Measurements from ENCODE around the gene FUT6.
"Not testable (repeated sequence)": the region's sequence is repeated elsewhere in the genome, so short reads cannot be mapped to it uniquely, and the experiment has no call there.

Gene FUT6

DNA sequence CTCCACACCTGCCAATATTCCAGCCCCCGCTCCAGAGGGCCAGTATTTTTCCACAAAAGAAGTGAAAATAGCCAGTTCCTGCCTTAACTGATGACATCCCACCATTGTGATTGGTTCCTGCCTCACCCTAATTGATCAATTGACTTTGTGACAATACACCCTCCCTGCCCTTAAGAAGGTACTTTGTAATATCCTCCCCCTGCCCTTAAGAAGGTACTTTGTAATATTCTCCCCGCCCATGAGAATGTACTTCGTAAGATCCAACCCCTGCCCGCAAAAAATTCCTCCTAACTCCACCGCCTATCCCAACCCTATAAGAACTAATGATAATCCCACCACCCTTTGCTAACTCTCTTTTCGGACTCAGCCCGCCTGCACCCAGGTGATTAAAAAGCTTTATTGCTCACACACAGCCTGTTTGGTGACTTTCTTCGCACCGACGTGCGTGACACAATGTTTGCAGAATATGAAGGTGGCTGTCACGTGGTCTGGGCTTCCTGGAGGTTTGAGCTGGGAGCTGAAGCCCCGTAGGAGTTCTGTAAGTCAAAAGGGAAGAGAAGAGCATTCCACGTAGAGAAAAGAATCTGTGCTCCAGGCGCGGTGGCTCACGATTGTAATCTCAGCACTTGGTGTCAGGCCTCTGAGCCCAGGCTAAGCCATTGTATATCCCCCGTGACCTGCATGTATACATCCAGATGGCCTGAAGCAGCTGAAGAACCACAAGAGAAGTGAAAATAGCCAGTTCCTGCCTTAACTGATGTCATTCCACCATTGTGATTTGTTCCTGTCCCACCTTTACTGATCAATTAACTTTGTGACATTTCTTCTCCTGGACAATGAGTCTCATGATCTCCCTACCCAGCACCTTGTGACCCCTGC, 17.9 kb upstream of the FUT6 start:
- no peak for DNase-seq

DNA sequence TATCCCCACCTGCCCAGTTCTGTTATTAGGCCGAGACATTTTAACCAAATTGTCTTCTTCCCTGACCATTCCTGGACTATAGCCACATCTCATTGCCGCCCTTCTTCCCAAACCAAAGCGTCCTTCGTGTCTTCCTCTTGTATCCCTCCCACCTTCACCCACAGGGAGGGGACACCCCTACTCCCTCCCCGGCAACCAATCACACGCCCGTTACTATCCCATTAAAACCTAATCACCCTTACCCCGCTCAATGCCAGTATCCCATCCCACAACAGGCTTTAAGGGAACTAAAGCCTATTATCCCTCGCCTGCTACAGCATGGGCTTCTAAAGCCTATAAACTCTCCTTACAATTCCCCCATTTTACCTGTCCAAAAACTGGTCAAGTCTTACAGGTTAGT, 15.6 kb upstream of the FUT6 start:
- not testable (repeated sequence) for DNase-seq

DNA sequence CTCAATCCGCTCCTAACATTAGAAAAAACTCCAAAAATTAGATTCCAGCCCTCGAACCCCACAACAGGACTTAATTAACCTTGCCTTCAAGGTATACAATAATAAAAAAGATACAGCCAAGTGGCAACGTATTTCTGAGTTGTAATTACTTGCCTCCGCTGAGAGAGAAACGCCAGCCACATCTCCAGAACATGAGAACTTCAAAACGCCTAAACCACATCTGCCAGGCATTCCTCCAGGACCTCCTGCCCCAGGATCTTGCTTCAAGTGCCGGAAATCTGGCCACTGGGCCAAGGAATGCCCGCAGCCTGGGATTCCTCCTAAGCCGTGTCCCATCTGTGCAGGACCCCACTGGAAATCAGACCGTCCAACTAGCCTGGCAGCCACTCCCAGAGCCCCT, 14.6 kb upstream of the FUT6 start:
- DNase-seq, result not testable (repeated sequence)

- no peak for DNase-seq
These were observed 11.8 kb upstream of the FUT6 start, which contains the start of gene FUT3 for GRCh38 chr19:5851302-5851701. TSS of gene FUT3 (minus strand) at chr19:5851449.

DNA sequence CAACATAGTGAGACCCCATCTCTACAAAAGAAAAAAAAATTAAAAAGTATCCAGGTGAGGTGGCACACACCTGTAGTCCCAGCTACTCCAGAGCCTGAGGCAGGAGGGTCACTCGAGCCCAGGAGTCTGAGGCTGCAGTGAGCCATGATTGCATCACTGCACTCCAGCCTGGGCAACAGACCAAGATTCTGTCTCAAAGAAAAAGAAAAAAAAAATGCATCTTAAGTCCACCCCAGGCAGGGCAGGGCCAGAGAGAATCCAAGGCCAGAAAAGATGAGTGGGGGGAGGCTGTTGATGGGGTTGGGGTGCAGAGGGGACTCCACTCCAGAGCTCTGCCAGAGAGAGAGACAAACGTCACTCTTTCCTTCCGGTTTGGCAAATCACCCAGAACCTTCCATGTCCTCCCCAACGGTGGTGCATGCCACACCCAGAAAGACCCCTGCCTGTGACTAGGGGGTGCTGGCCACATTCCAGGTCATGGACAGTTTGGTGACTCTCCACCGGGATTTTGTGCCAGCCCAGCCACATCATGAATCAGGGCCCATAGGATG, 11.3 kb upstream of the FUT6 start:
- DNase-seq, result no peak

DNA sequence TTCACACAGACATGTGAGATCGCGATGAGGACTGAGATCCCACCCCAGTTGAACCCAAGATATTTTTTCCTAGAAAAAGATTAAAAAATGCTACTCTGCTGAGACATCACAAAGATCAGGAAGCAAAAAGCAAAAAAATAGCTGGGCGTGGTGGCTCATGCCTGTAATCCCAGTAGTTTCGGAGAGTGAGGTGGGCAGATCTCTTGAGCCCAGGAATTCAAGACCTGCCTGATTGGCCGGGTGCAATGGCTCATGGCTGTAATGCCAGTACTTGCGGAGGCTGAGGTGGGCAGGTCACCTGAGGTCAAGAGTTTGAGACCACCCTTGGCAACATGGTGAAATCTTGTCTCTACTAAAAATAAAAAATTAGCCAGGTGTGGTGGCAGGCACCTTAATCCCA, 10.7 kb upstream of the FUT6 start:
- DNase-seq, result no peak

DNA sequence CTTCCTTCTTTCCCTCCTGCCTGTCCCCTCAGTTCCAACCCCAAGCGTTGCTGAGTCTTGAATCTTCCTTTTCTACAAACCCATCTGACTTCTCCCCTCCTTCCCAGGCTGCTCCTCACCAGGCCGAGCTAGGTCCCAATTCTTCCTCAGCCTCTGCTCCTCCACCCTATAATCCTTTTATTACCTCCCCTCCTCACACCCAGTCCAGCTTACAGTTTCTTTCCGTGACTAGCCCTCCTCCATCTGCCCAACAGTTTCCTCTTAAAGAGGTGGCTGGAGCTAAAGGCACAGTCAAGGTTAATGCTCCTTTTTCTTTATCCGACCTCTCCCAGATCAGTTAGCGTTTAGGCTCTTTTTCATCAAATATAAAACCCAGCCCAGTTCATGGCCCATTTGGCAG, 9.1 kb upstream of the FUT6 start:
- DNase-seq, result not testable (repeated sequence)

DNA sequence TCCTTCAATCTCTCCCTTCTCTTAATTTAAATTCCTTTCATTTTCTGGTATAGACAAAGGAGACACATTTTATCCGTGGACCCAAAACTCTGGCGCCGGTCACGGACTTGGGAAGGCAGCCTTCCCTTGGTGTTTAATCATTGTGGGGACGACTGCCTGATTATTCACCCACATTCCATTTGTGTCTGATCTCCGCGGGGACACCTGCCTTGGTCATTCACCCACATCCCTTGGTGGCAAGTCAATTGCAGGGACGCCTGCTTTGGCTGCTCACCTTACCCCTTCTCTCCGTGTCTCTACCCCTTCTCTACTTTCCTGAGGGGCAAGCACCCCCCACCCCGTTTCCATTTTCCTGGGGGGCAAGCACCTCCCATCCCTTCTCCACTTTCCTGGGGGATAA, 8.3 kb upstream of the FUT6 start:
- DNase-seq, result not testable (repeated sequence)

DNA sequence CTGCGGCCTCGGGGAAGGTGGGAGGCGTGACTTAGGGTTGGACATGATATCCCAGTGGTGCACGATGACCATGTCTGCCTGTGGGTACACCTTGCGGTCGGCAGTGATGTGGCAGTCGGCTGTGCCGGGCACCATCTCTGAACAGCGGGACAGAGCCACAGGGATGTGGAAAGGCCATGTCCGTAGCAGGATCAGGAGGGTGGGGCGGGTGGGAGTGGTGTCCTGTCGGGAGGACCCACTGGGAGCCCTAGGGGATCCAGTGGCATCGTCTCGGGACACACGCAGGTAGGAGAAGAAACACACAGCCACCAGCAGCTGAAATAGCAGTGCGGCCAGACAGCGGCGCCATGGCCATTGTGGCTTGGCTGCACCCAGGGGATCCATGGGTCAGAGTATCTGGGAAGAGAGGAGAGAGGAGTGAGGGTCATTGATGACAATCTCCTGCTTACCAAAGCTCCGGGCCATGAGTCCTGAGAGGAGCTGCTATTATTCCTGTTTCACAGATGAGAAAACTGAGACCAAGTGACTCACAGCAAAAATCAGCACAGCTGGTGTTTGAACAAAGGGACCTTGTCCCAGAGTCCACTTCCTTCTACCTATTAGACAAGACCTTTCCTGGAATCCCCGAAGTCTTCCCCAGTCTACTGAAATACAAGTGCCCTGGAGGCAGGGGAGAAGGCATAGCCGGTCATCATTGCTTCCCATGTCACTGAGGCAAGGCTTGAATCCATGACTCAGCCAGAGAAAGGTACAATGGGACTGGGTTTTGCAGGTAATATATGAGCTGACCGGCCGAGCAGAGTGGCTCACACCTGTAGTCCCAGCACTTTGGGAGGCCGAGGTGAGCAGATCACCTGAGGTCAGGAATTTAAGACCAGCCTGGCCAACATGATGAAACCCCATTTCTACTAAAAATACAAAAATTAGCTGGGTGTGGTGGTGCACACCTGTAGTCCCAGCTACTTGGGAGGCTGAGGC, 5.2 kb upstream of the FUT6 start:
- no peak for DNase-seq

GRCh38 chr19:5843295-5843927, 3.9 kb upstream of the FUT6 start:
- DNase-seq, result no peak

GRCh38 chr19:5841735-5842111, 2.2 kb upstream of the FUT6 start:
- not testable (repeated sequence) for DNase-seq

DNA sequence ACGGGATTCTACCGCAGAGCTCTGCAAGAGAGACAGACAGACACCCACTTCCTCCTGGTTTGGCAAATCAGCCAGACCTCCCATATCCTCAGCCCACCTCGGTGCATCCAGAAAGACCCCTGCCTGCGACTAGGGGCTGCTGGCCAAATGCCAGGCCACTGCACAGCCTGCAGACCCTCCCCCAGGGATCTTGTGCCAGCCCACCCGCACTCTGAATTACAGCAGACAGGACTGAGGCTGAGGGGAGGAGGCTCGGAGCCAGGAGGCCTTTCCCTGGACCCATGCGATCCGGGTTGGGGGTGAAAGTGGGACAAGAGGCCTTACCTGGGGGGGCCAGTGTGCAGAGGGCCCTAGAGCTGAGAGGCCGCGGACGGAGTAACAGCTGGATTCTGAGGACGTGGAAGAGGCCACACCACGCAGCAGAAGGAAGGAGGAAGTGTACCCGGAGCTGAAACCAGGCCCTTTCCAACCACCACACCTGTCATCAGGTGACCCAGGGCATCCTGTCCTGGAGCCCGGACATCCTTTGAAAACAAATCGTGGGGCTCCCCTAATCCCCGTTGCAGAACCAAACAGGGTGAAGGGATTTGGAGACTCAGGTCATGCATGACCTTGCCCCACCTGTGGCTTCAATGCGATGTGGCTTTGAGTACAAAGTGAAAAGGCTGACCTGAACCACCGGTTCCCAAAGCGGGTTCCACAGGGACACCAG, 993 bp downstream of the FUT6 start:
- no peak for DNase-seq

GRCh38 chr19:5837761-5838352, 1.6 kb downstream of the FUT6 start:
- no peak for DNase-seq

GRCh38 chr19:5832527-5833216, 6.8 kb downstream of the FUT6 start:
- DNase-seq, result no peak

DNA sequence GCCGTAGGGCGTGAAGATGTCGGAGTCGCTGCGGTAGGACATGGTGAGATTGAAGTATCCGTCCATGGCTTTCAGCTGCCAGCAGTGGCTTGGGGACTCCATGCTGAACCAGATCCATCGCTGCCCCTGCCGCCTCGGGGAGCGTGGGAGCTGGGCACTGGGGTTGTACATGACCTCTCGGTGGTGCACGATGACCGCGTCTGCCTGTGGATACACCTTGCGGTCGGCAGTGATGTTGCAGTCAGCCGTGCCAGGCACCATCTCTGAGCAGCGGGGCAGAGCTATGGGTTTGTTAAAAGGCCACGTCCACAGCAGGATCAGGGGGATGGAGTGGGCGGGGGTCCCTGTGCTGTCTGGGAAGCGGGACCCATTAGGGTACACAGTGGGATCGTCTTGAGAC, 7.4 kb downstream of the FUT6 start:
- no peak for DNase-seq

GRCh38 chr19:5831159-5831558, 8.3 kb downstream of the FUT6 start:
- no peak for DNase-seq

DNA sequence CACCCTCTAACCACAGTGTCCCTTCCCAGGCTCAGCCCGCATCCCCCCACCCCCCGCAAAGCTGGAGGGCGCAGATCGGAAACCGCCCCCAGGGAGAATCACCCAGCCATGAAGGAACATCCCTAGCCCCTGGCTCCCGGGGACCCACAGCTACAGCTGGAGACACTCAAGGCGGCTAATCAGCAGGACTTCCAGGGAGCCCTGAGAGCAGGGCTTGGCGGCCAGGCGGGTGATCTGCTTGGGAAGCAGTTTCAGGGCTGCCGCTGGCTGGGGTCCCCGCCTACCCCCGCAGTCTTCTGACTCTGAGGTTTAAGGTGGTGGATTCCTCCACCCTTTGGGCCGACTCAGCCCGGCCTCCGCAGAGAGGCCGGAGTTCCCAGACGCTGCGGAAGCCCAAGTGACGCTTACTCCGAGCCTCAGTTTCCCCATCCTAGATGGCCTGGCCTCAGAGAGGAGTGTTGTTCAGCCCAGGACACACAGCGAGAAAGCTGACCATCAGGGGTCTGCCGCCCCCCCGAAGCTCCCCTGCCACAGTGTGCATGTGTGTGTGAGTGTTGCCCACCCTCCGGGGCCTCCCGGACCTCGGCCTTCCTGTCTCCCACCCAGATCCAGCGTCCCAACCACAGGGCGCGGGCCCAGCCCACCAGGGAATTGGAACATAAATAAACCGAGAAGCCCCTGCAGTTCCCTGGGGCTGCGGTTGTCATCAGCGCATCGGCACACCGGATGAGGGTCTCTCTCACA, 9.8 kb downstream of the FUT6 start:
- no peak for DNase-seq

DNA sequence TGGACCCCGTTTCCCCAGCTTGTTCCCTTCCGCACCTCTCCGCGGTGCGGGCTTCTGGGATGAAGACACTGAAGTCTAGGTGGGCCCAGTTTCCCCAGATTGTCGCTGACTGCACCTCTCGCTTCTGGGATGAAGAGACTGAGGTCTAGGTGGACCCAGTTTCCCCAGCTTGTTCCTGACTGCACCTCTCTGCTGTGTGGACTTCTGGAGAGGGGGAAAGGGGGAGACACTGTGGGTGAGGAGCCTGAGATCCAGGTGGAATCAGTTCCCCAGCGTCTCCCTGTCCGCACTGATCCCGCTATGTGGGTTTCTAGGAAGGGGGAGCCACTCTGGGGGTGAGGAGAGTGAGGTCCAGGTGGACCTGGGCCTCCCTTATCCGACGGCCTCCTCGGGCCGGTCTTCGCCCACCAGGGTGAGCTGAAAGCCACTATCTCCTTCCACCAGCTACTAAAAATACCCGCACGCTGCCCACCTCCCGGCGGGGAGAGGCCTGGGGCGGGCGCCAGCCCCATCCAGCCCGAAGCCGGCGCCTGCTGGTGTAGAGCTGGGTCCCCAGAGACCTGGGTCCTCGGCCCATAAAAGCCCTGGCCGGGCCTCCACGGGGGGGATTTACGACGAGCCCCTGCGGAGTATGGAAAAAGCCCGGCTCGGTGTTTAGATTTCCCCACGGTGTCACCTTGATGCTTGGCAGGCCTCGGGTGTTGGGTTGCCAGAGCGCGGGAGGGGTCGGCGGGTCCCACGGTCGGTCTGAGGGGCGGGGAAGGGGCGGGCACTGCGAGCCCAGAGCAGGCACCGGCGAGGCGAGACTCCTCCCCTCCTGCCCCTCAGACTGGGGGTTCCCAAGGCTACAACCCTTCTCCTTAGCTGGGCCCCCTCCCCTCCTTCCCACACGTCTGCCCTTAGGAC, 10.6 kb downstream of the FUT6 start:
- no peak for DNase-seq

Data from activated effector memory CD4-positive, alpha-beta T cell treated with Interleukin-2 at 50 U/mL for 16 hours (primary cell).